HG03457 (cell line): Measurements from ENCODE around the gene DCC.

Experiments used
- ATAC-seq: cut with Tn5 transposase; IDR thresholded peaks from one replicate; pipeline ENCODE4 v1.9.1; 2021; ENCODE audit warnings: moderate number of reproducible peaks; ENCODE audit not compliant: unreplicated experiment

DCC gene

GRCh38 chr18:52749542-52749941, 409.5 kb downstream of the DCC start:
- ATAC-seq, result no peak

- no peak for ATAC-seq
Measured at GRCh38 chr18:52750995-52751394, 411.0 kb downstream of the DCC start.

- no peak for ATAC-seq
Measured at GRCh38 chr18:52764316-52764715, 424.3 kb downstream of the DCC start.

GRCh38 chr18:52766002-52766545, 426.1 kb downstream of the DCC start:
- ATAC-seq, result no peak

GRCh38 chr18:52781113-52781512, 441.1 kb downstream of the DCC start:
- no peak for ATAC-seq

- ATAC-seq, result no peak
Measured at GRCh38 chr18:52791321-52791720, 451.3 kb downstream of the DCC start.

GRCh38 chr18:52812834-52813233, 472.8 kb downstream of the DCC start:
- no peak for ATAC-seq

GRCh38 chr18:52813635-52814416, 473.8 kb downstream of the DCC start:
- no peak for ATAC-seq

- no peak for ATAC-seq
Measured at GRCh38 chr18:52815651-52816050, 475.7 kb downstream of the DCC start.

GRCh38 chr18:52816121-52816520, 476.1 kb downstream of the DCC start:
- no peak for ATAC-seq

- ATAC-seq, result no peak
Measured at GRCh38 chr18:52822160-52822559, 482.2 kb downstream of the DCC start.

GRCh38 chr18:52824126-52824525, 484.1 kb downstream of the DCC start:
- no peak for ATAC-seq

- ATAC-seq, result no peak
Measured at GRCh38 chr18:52826994-52827393, 487.0 kb downstream of the DCC start.

- ATAC-seq, result no peak
Measured at GRCh38 chr18:52829320-52829719, 489.3 kb downstream of the DCC start.

- ATAC-seq, result no peak
Measured at GRCh38 chr18:52829876-52830405, 489.9 kb downstream of the DCC start.

GRCh38 chr18:52844323-52844722, 504.3 kb downstream of the DCC start:
- no peak for ATAC-seq

GRCh38 chr18:52845036-52845435, 505.0 kb downstream of the DCC start:
- no peak for ATAC-seq

GRCh38 chr18:52850031-52850560, 510.1 kb downstream of the DCC start:
- no peak for ATAC-seq

- no peak for ATAC-seq
Measured at GRCh38 chr18:52861558-52861957, 521.6 kb downstream of the DCC start.

- no peak for ATAC-seq
Measured at GRCh38 chr18:52869349-52869923, 529.4 kb downstream of the DCC start.

- ATAC-seq, result no peak
Measured at GRCh38 chr18:52869942-52870907, 530.2 kb downstream of the DCC start.
